ES-I3 (cell line): ENCODE data around the gene ATP9B.

Experiments
- H3K36me3 ChIP-seq: 2 replicates; pipeline ENCODE4 v1.6.1; 2013; ENCODE audit warnings: mild to moderate bottlenecking, low read length, control low read depth, moderate library complexity; ENCODE audit not compliant: insufficient read depth
- H3K4me1 ChIP-seq: 2 replicates; pipeline ENCODE4 v1.6.1; 2013; ENCODE audit warnings: mild to moderate bottlenecking, control low read depth, low read length; ENCODE audit not compliant: insufficient read depth
- H3K9ac ChIP-seq: 2 replicates; pipeline ENCODE4 v1.6.1; 2013; ENCODE audit warnings: low read depth, mild to moderate bottlenecking, low read length, moderate library complexity
- H3K9me3 ChIP-seq: 2 replicates; pipeline ENCODE4 v1.6.1; 2013; ENCODE audit warnings: mild to moderate bottlenecking, low read length, moderate library complexity; ENCODE audit not compliant: control insufficient read depth, insufficient read depth

ATP9B gene

GRCh38 chr18:79302120-79302519, 232.9 kb downstream of the ATP9B start:
- Histone ChIP-seq H3K36me3 (no peaks in the 10 kb centered on the region), H3K9ac (no peak overlapping the region), H3K9me3 (no peaks in the 10 kb centered on the region), H3K4me1 (no peaks in the 10 kb centered on the region)

DNA sequence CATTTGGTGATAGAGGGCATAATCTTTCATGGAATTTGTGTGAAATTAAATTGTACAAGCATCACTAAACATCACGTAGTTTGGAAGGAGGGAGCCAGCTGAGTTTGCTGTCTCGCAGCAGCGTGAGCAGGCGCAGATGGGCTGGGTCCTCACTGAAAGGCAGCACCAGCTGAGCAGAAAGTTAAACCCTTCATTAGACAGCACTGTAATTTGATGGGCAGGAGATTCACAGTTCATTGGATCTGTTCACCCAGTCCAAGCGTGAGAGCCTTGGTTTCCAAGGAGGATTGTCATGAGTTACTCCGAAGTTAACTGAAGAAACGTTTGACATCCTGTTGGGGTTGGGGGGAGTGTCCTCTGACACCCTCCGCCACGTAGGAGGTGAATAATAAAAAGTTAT, 236.7 kb downstream of the ATP9B start:
- Histone ChIP-seq H3K4me1 (no peaks in the 10 kb centered on the region), H3K9ac (no peak overlapping the region), H3K9me3 (no peaks in the 10 kb centered on the region), H3K36me3 (no peaks in the 10 kb centered on the region)

- no peaks in the 10 kb centered on the region for H3K9me3 ChIP-seq
- H3K4me1 ChIP-seq = no peaks in the 10 kb centered on the region
- no peak overlapping the region for H3K9ac ChIP-seq
- H3K36me3 ChIP-seq = no peaks in the 10 kb centered on the region
Observed at GRCh38 chr18:79309614-79310358, 240.6 kb downstream of the ATP9B start.

DNA sequence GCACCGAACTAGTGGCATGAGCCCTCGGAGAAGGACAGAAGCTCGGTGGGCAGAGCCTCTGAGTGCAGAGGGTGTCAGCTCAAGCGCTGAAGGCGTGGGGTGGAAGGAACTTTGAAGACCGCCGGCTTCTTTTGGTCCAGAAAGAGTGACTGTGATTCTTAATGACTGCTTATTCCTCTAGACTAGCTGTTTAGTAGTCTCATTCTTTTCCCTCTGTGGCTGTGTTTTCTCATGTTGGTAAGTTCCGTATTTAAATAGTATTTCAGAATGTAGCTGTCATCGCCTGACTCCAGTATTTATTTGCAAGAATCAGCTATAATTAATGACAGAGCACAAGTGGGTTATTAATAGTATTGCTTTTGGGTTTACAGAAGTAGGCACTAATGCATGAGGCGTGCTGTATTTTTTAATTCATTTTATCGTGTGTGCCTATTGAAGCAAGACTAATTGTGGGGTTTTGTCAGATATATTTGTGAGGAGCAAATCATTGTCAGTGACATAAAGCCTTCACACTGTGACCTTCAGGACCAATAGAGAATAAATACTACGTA, 245.7 kb downstream of the ATP9B start:
- Histone ChIP-seq H3K4me1 (no peaks in the 10 kb centered on the region), H3K9ac (no peak overlapping the region), H3K9me3 (no peaks in the 10 kb centered on the region), H3K36me3 (no peaks in the 10 kb centered on the region)

GRCh38 chr18:79315596-79315995, 246.4 kb downstream of the ATP9B start:
- H3K36me3 ChIP-seq = no peaks in the 10 kb centered on the region
- H3K9ac ChIP-seq = no peak overlapping the region
- no peaks in the 10 kb centered on the region for H3K9me3 ChIP-seq
- no peaks in the 10 kb centered on the region for H3K4me1 ChIP-seq

- H3K9me3 ChIP-seq = no peaks in the 10 kb centered on the region
- no peaks in the 10 kb centered on the region for H3K4me1 ChIP-seq
- H3K9ac ChIP-seq = no peak overlapping the region
- no peaks in the 10 kb centered on the region; the same call in 1 of the 2 replicates for H3K36me3 ChIP-seq
Observed at GRCh38 chr18:79317703-79318102, 248.5 kb downstream of the ATP9B start.

DNA sequence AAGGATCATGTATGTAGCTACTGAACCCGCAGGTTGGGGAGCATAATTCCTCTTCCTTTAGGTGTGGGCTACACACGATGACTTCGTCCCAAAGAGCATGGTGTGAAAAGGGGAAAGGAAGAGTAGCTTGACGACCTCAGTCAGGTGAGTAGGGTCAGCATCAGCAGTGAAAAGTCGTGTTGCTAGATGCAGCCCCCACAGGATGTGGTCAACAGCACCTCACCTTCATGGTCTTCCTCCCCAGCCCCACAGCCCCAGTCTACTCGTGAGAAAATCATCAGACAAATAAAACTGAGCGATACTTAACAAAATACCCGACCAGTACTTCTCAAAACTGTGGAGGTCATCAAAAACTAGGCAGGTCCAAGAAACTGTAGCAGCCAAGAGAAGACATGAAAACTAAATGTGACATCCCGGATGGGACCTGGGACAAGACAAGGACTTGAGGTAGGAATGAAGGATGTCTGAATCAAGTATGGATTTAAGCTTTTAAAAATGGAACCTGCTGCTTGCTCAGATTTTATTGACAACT, 249.0 kb downstream of the ATP9B start:
- Histone ChIP-seq H3K36me3 (no peaks in the 10 kb centered on the region; the same call in 1 of the 2 replicates), H3K4me1 (no peaks in the 10 kb centered on the region), H3K9me3 (no peaks in the 10 kb centered on the region), H3K9ac (no peak overlapping the region)

GRCh38 chr18:79320216-79320850, 251.1 kb downstream of the ATP9B start:
- H3K36me3 ChIP-seq = no peaks in the 10 kb centered on the region; the same call in 1 of the 2 replicates
- H3K9me3 ChIP-seq = no peaks in the 10 kb centered on the region
- H3K4me1 ChIP-seq = no peaks in the 10 kb centered on the region
- H3K9ac ChIP-seq = no peak overlapping the region

GRCh38 chr18:79321625-79322405, 252.6 kb downstream of the ATP9B start:
- H3K9me3 ChIP-seq = no peaks in the 10 kb centered on the region
- no peaks in the 10 kb centered on the region; the same call in 1 of the 2 replicates for H3K36me3 ChIP-seq
- H3K9ac ChIP-seq = no peak overlapping the region
- H3K4me1 ChIP-seq = no peaks in the 10 kb centered on the region

DNA sequence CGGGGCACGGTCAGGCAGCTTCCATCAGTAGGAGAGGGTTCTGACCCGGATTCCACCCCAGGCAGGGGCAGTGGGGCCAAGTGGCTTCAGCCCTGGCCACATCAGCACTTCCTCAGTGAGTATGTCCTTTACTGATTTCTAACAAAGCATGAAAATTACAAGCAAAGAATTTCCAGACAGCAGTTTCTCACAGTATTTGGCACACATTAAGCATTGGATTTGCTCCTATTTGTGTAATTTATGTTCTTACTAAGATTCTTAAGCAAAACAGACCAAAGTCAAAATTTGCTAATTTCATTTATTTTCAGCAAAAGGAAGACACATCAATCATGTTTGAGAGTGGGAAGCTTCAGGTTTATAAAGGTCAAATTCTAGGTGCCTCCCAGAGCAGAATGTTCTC, 253.2 kb downstream of the ATP9B start:
- Histone ChIP-seq H3K9ac (no peak overlapping the region), H3K4me1 (no peaks in the 10 kb centered on the region), H3K9me3 (no peaks in the 10 kb centered on the region), H3K36me3 (no peaks in the 10 kb centered on the region; the same call in 1 of the 2 replicates)

DNA sequence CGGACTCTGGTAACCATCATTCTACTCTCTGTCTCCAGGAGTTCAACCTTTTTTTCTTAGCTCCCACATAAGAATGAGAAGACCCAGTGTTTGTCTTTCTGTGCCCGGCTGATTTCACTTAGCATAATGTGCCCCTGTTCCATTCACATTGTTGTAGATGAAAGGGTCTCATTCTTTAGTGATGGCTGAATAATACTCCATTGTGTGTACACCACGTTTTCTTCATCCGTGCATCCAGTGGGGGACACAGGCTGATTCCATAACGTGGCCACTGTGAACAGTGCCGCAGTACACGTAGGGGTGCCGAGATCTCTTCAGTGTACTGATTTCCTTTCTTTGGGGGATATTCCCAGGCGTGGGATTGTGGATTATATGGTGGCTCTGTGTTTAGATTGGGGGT, 254.3 kb downstream of the ATP9B start:
- H3K4me1 ChIP-seq = no peaks in the 10 kb centered on the region
- H3K9ac ChIP-seq = no peak overlapping the region
- no peaks in the 10 kb centered on the region for H3K9me3 ChIP-seq
- no peaks in the 10 kb centered on the region; the same call in 1 of the 2 replicates for H3K36me3 ChIP-seq

GRCh38 chr18:79326413-79327198, 257.4 kb downstream of the ATP9B start:
- H3K9me3 ChIP-seq = no peaks in the 10 kb centered on the region
- H3K9ac ChIP-seq = no peak overlapping the region
- H3K4me1 ChIP-seq = no peaks in the 10 kb centered on the region
- H3K36me3 ChIP-seq = no peaks in the 10 kb centered on the region; the same call in 1 of the 2 replicates

DNA sequence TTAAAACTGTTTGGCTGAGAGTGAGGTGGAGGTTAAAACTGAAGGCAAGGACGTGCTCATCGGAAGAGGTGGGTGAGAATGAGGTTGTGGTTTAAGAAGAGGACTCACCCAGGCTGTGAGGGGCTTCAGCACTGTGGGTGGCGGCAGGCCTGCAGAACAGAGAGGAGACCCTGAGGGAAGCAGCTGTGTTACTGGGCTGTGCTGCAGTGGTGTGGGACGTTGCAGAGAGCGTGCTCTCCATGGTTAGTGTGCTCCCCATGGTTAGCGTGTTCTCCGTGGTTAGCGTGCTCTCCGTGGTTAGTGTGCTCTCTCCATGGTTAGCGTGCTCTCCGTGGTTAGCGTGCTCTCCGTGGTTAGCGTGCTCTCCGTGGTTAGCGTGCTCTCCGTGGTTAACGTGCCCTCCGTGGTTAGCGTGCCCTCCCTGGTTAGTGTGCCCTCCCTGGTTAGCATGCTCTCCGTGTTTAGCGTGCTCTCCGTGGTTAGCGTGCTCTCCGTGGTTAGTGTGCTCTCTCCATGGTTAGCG, 258.1 kb downstream of the ATP9B start:
- Histone ChIP-seq H3K9me3 (no peaks in the 10 kb centered on the region), H3K9ac (no peak overlapping the region), H3K4me1 (no peaks in the 10 kb centered on the region), H3K36me3 (no peaks in the 10 kb centered on the region; the same call in 1 of the 2 replicates)
